ENCODE data around the gene LGSN.
"Not testable (repeated sequence)": the region's sequence is repeated elsewhere in the genome, so short reads cannot be mapped to it uniquely, and the experiment has no call there.

LGSN gene, protein sequence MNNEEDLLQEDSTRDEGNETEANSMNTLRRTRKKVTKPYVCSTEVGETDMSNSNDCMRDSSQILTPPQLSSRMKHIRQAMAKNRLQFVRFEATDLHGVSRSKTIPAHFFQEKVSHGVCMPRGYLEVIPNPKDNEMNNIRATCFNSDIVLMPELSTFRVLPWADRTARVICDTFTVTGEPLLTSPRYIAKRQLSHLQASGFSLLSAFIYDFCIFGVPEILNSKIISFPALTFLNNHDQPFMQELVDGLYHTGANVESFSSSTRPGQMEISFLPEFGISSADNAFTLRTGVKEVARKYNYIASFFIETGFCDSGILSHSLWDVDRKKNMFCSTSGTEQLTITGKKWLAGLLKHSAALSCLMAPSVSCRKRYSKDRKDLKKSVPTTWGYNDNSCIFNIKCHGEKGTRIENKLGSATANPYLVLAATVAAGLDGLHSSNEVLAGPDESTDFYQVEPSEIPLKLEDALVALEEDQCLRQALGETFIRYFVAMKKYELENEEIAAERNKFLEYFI

DNA sequence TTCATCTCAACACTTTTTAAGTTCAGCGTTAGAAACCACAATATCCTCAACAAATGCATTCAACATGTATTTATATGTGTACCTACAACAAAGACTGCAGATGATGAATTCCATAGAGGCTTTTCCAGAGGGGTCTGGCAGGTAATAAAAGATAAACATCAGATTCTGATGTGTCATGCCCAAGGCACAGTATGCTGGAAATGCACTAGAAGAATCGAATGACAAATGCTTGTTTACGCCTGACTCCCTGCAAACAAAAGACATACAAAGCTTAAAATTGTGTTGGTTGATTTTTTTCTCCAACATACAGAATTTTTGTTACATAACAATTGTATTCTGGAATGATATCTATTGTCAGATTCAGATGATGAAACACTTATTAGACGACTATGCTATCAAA is at the start of gene LGSN:
TSS of gene LGSN (minus strand) at position 45 of the 400 bp plus-strand sequence. CDS start at position 5, 40 bp downstream.
- no peak for DNase-seq

DNA sequence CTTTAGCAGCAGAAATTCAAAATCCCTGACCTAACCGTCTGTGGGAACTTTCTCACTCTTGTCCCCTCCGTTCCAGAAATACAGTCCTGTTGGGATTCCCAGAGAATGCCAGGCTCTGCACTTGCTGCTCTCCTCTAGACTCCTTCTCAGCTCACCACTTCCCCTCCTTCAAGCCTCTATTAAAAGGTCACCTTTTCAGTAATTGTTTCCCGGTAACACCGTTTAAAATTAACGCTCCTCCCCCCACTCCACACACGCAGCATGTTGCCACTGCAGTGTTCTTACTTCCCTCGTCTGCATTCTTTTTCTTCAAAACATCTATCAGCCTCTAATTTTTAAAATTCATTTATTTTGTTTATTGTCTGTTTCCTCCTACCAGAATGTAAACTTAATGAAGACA is 48.6 kb upstream of the LGSN start:
- DNase-seq, result no peak

DNA sequence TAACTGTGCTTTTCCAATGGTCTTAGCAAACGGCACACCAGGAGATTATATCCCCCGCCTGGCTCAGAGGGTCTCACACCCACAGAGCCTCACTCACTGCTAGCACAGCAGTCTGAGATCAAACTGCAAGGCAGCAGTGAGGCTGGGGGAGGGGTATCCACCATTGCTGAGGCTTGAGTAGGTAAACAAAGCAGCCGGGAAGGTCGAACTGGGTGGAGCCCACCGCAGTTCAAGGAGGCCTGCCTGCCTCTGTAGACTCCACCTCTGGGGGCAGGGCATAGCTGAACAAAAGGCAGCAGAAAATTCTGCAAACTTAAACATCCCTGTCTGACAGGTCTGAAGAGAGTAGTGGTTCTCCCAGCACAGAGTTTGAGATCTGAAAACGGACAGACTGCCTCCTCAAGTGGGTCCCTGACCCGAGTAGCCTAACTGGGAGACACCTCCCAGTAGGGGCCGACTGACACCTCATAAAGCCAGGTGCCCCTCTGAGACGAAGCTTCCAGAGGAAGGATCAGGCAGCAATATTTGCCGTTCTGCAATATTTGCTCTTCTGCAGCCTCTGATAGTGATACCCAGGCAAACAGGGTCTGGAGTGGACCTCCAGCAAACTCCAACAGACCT is 42.8 kb upstream of the LGSN start:
- DNase-seq, result not testable (repeated sequence)

DNA sequence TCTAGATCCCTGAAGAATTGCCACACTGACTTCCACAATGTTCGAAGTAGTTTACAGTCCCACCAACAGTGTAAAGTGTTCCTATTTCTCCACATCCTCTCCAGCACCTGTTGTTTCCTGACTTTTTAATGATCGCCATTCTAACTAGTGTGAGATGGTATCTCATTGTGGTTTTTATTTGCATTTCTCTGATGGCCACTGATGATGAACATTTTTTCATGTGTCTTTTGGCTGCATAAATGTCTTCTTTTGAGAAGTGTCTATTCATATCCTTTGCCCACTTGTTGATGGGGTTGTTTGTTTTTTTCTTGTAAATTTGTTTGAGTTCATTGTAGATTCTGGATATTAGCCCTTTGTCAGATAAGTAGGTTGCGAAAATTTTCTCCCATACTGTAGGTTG is 37.6 kb upstream of the LGSN start:
- DNase-seq, result not testable (repeated sequence)

DNA sequence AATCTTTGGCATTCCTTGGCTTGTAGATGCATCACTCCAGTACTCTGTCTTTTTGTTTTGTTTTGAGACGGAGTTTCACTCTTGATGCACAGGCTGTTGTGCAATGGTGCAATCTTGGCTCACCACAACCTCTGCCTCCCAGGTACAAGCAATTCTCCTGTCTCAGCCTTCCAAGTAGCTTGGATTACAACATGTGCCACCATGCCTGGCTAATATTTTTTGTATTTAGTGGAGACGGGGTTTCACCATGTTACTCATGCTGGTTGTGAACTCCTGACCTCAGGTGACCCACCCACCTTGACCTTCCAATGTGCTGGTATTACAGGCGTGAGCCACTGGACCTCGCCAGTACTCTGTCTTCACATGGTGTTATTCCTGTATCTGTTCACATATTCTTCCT is 35.8 kb upstream of the LGSN start:
- DNase-seq, result no peak

DNA sequence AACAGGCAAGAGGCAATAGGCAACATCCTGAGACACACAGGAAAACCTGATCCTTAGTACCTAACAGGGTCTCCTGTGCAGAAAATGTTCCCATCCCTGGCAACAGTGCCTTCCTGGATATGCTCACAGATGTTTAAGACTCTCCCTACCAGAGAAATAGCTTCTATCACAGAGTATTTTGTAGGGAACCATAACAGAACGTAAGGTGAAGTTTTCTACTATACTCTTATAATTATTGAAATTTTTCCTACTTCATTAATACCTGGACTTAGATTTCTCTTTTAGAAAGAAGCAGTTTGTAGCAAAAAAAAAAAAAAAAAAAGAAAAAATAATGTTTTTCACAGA is 33.5 kb upstream of the LGSN start:
- no peak for DNase-seq

DNA sequence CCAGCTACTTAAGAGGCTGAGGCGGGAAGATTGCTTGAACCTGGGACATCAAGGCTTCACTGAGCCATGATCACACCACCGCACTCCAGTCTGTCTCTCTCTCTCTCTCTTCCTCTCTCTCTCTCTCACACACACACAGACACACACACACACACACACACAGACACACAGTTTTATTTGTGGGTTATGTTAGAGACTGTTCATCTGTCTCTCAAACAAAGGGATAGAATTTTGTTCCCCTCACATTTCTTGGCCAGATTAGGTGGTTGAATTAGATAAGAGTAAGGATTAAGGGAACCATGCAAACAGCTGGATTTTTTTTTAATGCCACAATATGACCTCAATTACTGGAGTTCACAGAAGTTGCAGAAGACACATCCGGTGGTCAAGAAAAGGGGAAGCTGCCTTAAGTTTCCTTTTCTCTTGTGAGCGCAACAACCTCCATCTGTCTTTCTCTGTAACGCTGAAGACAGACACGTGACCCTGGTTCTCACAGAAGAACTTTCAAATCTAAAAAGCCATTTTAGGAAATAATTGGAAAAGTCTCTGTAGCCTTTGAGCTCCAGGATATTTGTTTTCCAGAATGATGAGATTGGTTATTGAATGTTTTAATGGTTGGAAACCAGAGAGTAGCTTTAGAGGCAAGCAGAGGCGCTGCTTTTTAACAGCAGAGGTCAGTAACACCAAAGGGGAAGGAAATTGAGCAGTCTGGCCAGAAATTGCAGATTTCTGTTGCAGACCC is 32.9 kb upstream of the LGSN start:
- DNase-seq, result no peak

DNA sequence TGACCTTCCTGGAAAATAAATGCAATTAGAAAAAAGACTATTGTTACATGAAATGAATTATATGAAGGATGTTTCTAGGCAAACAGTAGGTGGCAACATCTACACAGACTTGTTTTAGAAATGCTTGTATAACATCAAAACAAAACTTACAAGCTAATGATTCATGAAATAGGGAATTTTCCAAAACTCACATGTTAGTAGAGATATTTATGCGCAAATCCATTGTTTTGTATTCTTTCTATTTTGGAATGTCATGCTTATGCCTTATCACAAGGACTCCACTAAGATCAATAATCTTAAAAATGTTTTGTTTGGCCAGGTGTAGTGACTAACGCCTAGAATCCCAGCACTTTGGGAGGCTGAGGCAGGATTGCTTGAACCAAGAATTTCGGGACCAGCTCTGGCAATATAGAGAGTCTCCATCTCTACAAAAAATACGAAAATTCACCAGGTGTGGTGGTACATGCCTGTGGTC is 32.3 kb upstream of the LGSN start:
- DNase-seq, result no peak

DNA sequence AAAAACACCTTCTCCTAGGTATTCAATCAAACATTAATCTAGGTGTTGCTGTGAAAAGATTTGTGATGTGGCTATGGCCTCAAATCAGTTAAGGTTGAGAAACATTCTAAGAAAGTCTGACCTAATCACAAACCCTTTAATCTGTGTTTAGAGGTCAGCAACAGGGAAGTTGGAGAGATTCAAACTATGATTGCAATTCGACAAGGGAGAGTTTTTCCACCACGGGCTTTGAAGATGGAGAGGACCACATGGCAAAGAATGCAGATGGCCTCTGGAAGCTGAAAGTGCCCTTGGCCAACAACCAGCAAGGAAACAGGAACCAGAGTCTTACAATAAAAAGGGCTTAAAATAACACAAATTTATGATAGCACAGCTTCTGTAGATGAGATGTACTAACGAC is 29.6 kb upstream of the LGSN start:
- DNase-seq, result no peak

DNA sequence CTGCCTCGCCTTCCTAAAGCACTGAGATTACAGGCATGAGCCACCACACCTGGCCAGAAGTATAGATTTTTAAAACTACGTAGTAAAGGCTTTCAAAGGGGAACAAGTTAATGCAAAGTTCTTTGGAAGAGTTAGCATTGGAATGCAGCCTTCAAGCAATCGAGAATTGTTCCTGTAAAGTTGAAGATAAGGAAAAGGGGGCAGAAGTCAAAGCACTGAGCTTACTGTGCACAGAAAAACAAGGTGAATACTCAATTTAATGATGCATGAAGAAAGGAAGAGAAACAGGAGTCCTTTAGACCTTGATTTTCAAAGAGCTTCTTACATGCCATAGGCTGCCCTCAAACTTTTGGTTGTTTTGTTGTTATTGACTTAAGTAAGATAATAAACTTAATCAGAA is 29.1 kb upstream of the LGSN start:
- DNase-seq, result no peak

DNA sequence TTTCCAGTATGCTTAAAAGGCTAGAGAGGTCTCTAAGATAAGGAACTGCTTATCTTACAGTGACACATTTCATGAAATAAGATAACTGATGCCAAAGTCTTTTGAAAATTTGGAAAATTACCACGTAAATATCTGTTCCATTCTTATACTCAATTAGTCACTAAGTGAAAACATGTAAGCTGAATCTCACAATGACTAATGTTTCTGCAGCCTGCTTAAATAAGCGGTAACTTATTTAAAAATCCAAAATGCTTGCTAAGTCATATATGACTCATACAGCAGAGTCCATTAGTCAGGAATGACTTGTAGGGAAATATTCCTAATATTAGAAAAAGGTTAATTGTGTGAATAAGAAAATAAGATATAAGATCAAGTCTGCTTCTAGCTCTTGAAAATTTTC is 27.8 kb upstream of the LGSN start:
- DNase-seq, result no peak

DNA sequence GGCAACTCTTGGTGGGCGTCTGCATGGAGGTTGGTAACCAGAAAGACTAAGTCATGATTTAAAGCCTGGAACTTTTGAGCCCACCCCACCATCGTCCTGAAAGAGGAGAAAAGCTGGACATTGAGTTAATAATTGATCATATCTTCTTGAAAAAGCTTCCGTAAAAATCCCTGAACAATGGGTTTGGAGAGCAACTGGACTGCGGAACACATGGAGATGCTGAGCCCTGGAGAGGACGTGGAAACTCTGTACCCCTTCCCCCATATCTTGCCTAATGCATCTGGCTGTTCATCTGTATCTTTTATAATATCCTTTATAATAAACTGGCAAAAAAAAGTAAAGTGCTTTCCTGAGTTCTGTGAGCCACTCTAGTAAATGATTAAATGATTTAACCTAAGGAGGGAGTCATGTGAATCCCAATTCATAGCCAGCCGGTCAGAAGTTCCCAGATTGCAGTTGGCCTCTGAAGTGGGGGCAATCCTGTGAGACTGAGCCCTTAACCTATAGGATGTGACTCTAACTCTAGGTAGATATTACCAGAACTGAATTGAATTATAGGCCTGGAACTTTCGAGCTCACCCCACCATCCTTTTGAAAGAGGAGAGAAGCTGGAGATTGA is 26.5 kb upstream of the LGSN start:
- no peak for DNase-seq

DNA sequence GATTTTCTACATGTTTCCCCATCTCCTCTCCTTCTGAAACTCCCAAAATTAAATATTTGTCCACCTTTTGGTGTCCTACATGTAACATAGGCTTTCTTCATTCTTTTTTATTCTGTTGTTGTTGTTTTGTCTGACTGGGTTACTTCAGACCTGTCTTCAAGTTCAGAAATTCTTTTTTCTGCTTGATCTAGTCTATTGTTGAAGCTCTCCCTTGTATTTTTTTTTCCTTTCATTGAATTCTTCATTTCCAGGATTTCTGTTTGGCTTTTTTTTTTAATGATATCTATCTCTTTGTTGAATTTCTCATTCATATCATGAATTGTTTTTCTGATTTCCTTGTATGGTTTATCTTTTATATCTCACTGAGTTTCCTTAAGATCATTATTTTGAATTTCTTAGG is 20.6 kb upstream of the LGSN start:
- DNase-seq, result no peak

DNA sequence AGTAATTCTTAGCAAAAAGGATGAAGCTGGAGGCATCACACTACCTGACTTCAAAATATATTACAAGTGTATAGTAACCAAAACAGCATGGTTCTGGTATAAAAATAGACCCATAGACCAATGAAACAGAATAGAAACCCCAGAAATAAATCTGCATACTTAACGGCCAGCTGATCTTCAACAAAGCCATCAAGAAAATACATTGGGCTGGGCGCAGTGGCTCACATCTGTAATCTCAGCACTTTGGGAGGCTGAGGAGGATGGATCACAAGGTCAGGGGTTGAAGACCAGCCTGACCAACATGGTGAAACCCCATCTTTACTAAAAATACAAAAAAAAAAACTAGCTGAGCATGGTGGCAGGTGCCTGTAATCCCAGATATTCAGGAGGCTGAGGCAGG is 14.9 kb upstream of the LGSN start:
- DNase-seq, result not testable (repeated sequence)

DNA sequence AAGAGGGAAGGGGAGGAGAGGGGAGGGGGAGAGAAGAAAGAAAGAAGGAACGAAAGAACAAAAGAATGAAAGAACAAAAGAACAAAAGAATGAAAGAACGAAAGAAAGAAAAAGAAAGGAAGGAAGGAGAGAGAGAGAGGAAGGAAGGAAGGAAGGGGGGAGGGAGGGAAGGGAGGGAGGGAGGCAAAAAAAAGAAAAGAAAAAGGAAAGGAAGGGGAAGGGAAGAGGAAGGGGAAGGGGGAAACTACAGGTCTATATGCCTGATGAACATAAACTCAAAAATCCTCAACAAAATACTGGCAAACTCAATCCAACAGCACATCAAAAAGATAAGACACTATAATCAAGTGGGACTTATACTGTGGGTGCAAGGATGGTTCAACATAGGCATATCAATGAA is 13.7 kb upstream of the LGSN start:
- no peak for DNase-seq

DNA sequence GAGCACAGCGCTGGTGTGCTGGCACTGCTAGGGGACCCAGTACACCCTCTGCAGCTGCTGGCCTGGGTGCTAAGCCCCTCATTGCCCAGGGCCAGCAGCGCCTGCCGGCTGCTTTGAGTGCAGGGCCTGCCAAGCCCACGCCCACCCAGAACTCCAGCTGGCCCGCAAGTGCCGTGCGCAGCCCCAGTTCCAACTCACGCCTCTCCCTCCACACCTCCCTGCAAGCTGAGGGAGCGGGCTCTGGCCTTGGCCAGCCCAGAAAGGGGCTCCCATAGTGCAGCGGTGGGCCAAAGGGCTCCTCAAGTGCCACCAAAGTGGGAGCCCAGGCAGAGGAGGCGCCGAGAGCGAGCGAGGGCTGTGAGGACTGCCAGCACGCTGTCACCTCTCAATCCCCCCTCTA is 6.8 kb upstream of the LGSN start:
- DNase-seq, result not testable (repeated sequence)

DNA sequence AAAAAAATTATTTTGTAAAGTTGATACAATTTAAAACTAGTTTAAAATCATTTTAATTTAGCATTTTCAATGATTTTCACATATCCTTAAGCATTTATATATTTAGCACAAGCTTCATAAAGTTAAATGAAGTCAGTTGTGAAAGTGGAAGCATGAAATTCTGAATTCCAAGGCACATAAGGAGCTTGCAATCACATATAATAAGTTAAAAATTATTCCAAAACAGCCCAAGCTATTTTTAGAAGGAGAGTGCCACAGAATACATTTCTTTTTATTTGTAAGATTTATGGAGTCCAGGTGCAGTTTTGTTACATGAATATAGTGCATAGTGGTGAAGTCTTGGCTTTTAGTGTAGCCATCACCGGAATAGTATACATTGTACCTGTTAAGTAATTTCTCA is 3.2 kb upstream of the LGSN start:
- no peak for DNase-seq

DNA sequence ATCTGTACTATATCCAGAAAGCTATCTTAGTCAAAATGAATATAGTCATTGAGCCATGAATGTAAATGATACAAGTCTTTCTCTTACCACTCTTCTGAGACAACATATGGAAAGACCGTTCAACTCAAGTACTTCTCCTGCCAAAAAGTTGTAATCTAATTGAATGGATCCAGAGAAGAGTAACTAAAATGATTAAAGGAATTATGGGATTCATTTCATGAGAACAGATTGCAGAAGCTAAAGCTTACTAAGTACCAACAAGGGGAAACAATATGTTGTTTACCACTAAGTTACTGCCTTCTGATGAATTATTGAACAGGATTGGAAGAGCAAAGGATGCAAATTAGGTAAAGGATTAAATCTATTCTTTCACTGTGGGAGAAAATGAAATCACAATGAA is 2.0 kb upstream of the LGSN start:
- DNase-seq, result no peak

DNA sequence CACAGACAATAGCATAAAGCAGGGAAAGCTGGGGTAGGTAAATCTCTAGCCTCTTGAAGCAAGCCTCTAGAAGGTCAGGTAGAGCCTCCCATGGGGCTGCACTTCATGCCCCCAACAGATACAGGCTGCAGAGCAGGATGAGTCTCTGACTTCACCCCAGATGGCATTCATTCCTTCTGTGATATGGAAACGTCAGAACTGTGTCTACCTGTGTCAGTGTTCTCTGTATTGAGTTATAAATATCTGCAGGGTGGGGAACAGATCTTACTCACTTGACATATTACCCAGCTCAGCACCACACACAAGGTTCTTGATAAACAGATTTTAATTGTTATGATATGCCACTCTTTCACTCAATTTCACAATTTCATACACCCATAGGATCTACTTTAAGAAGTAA is 2.1 kb downstream of the LGSN start:
- no peak for DNase-seq

DNA sequence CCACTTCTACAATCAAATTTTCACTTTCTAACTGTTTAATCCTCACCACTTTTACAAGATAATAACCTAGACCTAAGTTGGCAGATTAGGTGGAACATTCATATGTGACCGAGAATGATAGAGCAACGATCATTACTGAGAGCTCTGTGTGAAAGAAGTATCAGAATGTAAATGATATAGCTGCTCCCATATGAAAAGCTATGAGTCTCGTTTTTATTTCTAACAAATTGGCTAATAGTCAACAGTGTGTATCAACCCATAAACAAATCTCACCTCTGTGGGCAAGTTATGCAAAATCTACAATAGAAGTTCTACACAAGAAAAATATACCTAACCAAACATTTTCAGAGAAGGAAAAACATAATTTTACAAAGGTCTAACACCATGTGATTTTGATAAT is 3.7 kb downstream of the LGSN start:
- no peak for DNase-seq

DNA sequence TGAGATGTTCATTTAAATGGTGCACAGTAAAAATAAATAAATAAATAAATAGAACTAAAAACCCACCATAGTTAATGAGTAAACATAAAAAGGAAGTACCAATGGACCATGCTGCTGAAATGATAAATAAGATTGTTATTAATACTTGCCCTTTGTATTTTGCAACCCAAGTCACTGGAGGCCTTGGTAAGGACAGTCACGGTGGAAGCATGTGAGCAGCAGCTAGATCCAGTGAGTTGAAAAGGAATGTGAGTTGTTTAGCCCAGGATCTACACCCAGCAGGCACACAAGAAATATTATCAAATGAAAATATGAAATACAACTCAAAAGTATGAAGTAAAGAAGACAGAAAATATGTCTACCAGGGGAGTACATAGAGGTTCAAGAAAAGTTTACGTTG is 6.7 kb downstream of the LGSN start:
- DNase-seq, result no peak

DNA sequence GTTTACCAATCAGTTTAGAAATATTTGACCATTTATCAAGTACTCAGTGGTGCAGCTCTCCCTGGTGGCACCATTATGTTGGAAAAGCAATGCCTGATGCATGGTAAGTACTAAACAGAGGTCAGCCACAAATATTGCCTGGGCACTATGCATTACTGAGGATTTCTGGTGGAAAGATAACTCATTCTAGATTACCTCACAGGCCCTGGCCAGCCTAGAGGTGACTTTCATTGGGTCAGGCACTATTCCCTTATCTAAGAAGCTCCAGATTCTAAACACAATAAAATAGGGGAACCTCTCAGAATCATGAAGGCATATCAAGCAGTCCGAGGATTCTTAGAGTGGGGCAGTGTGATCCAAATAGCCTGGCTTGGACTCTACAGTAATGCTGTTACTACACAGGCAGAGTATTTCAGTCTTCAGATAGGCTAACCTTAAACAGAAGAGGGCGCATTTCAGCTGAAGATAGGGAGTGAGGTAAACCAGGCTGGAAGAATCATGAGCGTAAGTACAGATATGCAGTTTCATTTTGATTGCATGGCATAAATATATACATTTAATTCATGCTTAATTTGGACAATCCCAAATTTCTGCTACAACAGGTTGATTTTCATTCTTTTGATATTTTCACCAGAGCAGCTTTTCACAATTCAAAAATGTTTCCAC is 12.1 kb downstream of the LGSN start:
- DNase-seq, result no peak

DNA sequence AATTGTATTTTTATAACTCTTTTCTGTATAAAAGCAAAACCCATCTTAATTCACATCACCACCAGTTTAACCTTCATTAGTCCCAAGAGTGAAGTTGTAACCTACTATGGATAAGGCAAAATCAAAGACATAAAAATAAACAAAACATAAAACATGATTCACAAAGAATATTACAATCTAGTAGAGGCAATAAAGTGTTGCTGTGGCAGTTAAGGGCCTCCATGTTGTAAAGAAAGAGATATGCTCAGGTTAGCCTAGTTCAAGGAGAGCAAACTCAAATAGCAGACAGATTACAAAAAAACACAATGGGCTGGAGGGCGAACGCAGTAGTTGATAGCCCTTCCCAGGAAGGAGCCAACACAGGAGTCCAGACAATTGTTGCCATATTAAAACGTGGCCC is 13.4 kb downstream of the LGSN start:
- DNase-seq, result no peak

Measured in activated effector memory CD4-positive, alpha-beta T cell treated with Interleukin-2 at 50 U/mL for 16 hours (primary cell).